A549 (cell line): ENCODE data around the gene NXN. TPM values are rescaled to one million over a fixed set of nuclear protein-coding genes. Genes with fewer than 3 reads are reported as not detected.
A peak's percentile ranks its signal among the peaks of the same experiment; 100 is the strongest.

Experiments
- ATAC-seq, 2 experiments: fragments of 200-7000 bp in 1 of 2; fragments of >200 bp in 1 of 2; cut with Nextera tagmentation in 1 of 2; cut with Tn5 transposase in 1 of 2; 3 replicates each; pipeline versions ENCODE4 v1.8.0 to v1.9.1; 2018 to 2020; ENCODE audit warnings: mild to moderate bottlenecking in 1 of 2, moderate library complexity in 1 of 2
- CTCF ChIA-PET: fragments of 300-600 bp; sonication (Branson Sonifier 250); formaldehyde crosslinking; extraction: SDS; loops from one replicate; lab custom pipeline; 2021; ENCODE audit warnings: antibody characterized with exemption, inconsistent platforms; lab: Yijun Ruan, JAX
- POLR2A ChIA-PET: fragments of 350-600 bp; formaldehyde crosslinking; extraction: SDS; loops from one replicate; lab custom pipeline; 2021; ENCODE audit warnings: antibody characterized with exemption, inconsistent platforms; lab: Yijun Ruan, JAX
- DNase-seq, 2 experiments: peaks; one replicate each; pipeline versions ENCODE4 v3.0.0 to v3.0.0-alpha.2; 2011 to 2016; ENCODE audit warnings: low read depth in 1 of 2, low spot score in 1 of 2
- FAIRE-seq: peaks from 2 replicates; lab custom pipeline; 2011; peaks lifted over from hg19 to GRCh38; lab: Jason Lieb, UNC
- H3K27ac ChIP-seq, 2 experiments: fragments of >200 bp; sonication (Bioruptor Twin); formaldehyde crosslinking; 3 replicates each; pipeline ENCODE4 v1.5.1; 2016 to 2017
- H3K4me1 ChIP-seq: fragments of >200 bp; sonication (Bioruptor Twin); formaldehyde crosslinking; 3 replicates; pipeline ENCODE4 v1.6.1; 2016
- H3K4me2 ChIP-seq: fragments of >200 bp; sonication (Bioruptor Twin); formaldehyde crosslinking; 3 replicates; pipeline ENCODE4 v1.6.1; 2016
- H3K4me3 ChIP-seq: fragments of >200 bp; sonication (Bioruptor Twin); formaldehyde crosslinking; 3 replicates; pipeline ENCODE4 v1.5.1; 2016
- H3K9me3 ChIP-seq: fragments of >200 bp; sonication (Bioruptor Twin); formaldehyde crosslinking; 3 replicates; pipeline ENCODE4 v1.6.1; 2016
- ATOH8 ChIP-seq: fragments of 250-450 bp; sonication (Bioruptor Pico); IDR thresholded peaks from 2 replicates; pipeline ENCODE4 v1.5.0; 2020; ENCODE audit warnings: low read depth, mild to moderate bottlenecking, moderate library complexity
- CBX8 ChIP-seq: fragments of 200-600 bp; sonication (generic); IDR thresholded peaks from 2 replicates; pipeline ENCODE4 v1.6.1; 2016
- CEBPB ChIP-seq, 2 experiments: fragments of >200 bp in 1 of 2; sonication (Bioruptor Twin) in 1 of 2; formaldehyde crosslinking in 1 of 2; IDR thresholded peaks; 2 replicates each; pipeline ENCODE4 v1.6.1; 2012 to 2016
- CTCF ChIP-seq: fragments of >200 bp; sonication (Bioruptor Twin); formaldehyde crosslinking; IDR thresholded peaks from 3 replicates; pipeline ENCODE4 v1.5.1; 2016
- E2F6 ChIP-seq: IDR thresholded peaks from 2 replicates; pipeline ENCODE4 v1.6.1; 2012; ENCODE audit warnings: low read depth, borderline replicate concordance
- HEYL ChIP-seq: fragments of 250-450 bp; sonication (Bioruptor Pico); IDR thresholded peaks from 2 replicates; pipeline ENCODE4 v1.8.0; 2021; ENCODE audit warnings: mild to moderate bottlenecking, moderate library complexity
- HOXA7 ChIP-seq: fragments of 250-450 bp; sonication (Bioruptor Pico); IDR thresholded peaks from 2 replicates; pipeline ENCODE4 v1.5.0; 2020; ENCODE audit warnings: mild to moderate bottlenecking, moderate library complexity
- JUN ChIP-seq, 2 experiments: fragments of >200 bp; sonication (Bioruptor Twin); formaldehyde crosslinking; IDR thresholded peaks; 2 replicates in 1 of 2; 3 replicates in 1 of 2; pipeline ENCODE4 v1.6.1; 2016 to 2017
- MAFK ChIP-seq: fragments of 450-650 bp; IDR thresholded peaks from 2 replicates; pipeline ENCODE4 v1.6.1; 2014; ENCODE audit not compliant: partially characterized antibody
- MAX ChIP-seq: IDR thresholded peaks from 2 replicates; pipeline ENCODE4 v1.6.1; 2012
- MAZ ChIP-seq: fragments of 150-350 bp; IDR thresholded peaks from 2 replicates; pipeline ENCODE4 v1.6.1; 2014; ENCODE audit warnings: antibody characterized with exemption, low read depth, low read length, borderline replicate concordance
- NPAS2 ChIP-seq: fragments of 250-450 bp; sonication (Bioruptor Pico); IDR thresholded peaks from 2 replicates; pipeline ENCODE4 v1.8.0; 2022; ENCODE audit warnings: mild to moderate bottlenecking, moderate library complexity, borderline replicate concordance
- PHF8 ChIP-seq: fragments of 200-600 bp; sonication (generic); IDR thresholded peaks from 2 replicates; pipeline ENCODE4 v1.6.1; 2016; ENCODE audit warnings: low read depth, mild to moderate bottlenecking, antibody characterized with exemption, moderate library complexity, borderline replicate concordance
- POLR2A ChIP-seq: IDR thresholded peaks from 2 replicates; pipeline ENCODE4 v1.6.1; 2012; ENCODE audit warnings: mild to moderate bottlenecking, low read length
- RAD21 ChIP-seq, 2 experiments: fragments of >200 bp in 1 of 2; sonication (Bioruptor Twin) in 1 of 2; formaldehyde crosslinking in 1 of 2; IDR thresholded peaks in 1 of 2; conservative IDR thresholded peaks in 1 of 2; 2 replicates in 1 of 2; 3 replicates in 1 of 2; pipeline ENCODE4 v1.6.1; 2012 to 2018; ENCODE audit warnings: inconsistent platforms in 1 of 2
- RNF2 ChIP-seq: fragments of 200-600 bp; sonication (generic); IDR thresholded peaks from 2 replicates; pipeline ENCODE4 v1.6.1; 2016; ENCODE audit warnings: low read depth, mild to moderate bottlenecking, antibody characterized with exemption, moderate library complexity, borderline replicate concordance
- SMC3 ChIP-seq: fragments of >200 bp; sonication (Bioruptor Twin); formaldehyde crosslinking; IDR thresholded peaks from 3 replicates; pipeline ENCODE4 v1.6.1; 2018; ENCODE audit warnings: inconsistent platforms
- TP53 ChIP-seq: fragments of 250-450 bp; sonication (Bioruptor Pico); IDR thresholded peaks from 2 replicates; pipeline ENCODE4 v1.5.0; 2021; ENCODE audit warnings: mild to moderate bottlenecking, moderate library complexity
- WGBS: methylation state at CpG from one replicate; pipeline ENCODE4 v1.1.6; 2017; ENCODE audit errors: missing lambda C conversion rate; 5-methylcytosine and 5-hydroxymethylcytosine counted together
- polyA minus RNA-seq: library from RNA; depleted of rRNA, polyadenylated mRNA; stranded (reverse); fragments of >200 nt; gene quantifications from 2 replicates; pipeline ENCODE4 v1.2.3, GENCODE V29; 2011; rRNA and poly(A)+ RNA removed
- polyA plus RNA-seq, 4 experiments: library from polyadenylated mRNA; depleted of rRNA in 3 of 4; stranded (reverse); fragments of >200 nt; fragmentation: RNase III in 1 of 4; extraction: RNeasy Plus Mini Kit Qiagen cat#74134 plus additional on column Dnase treatment in 1 of 4; gene quantifications; 2 replicates in 3 of 4; 3 replicates in 1 of 4; pipeline ENCODE4 v1.2.3, GENCODE V29; 2011 to 2017
- TF ChIP-seq, protein P1 (sequence below): fragments of 250-450 bp; sonication (Bioruptor Pico); IDR thresholded peaks from 2 replicates; pipeline ENCODE4 v1.5.0; 2021; ENCODE audit warnings: mild to moderate bottlenecking, moderate library complexity, borderline replicate concordance
- TF ChIP-seq, protein P2 (sequence below): fragments of >200 bp; sonication (Bioruptor Twin); formaldehyde crosslinking; IDR thresholded peaks from 3 replicates; pipeline ENCODE4 v1.6.1; 2016

Gene NXN
- polyA plus RNA-seq (2011; rRNA removed) (22.2 and 24.6 TPM in 2 replicates), polyA plus RNA-seq (2017; fragmentation: RNase III; extraction: RNeasy Plus Mini Kit Qiagen cat#74134 plus additional on column Dnase treatment) (31.1 to 37.2 TPM (median 32.3 TPM) in 3 replicates), polyA minus RNA-seq (51.8 and 54.6 TPM in 2 replicates)
- 37.0 and 51.9 TPM in 2 replicates for polyA plus RNA-seq (2012; cell fraction: cytosol; rRNA removed)
- polyA plus RNA-seq (2012; cell fraction: nucleus; rRNA removed) = 48.5 and 62.7 TPM in 2 replicates

GRCh38 chr17:979539-980405, at the start of gene NXN:
Gene NXN (minus strand): TSS chr17:979776.
- 13% methylated on average over 22 of the region's 94 CpGs for WGBS
- Histone ChIP-seq H3K4me3 (peak within 1 kb of the TSS; percentile 89), H3K9me3 (no peaks in the 10 kb centered on the region), H3K27ac (peak within 1 kb of the TSS; percentile 76 to 91), H3K4me1 (peaks cover 16% of the 10 kb centered on the region; the same call in 2 of the 3 replicates), H3K4me2 (peak within 1 kb of the TSS; percentile 94)
- TF ChIP-seq E2F6 (peak; percentile 71), PHF8 (peak; percentile 46; the same call in 1 of the 2 replicates), HOXA7 (CRISPR knock-in tag) (no peak), RNF2 (0 out of 2 replicates have a peak, but pooled peaks have one; percentile 24), ATOH8 (CRISPR knock-in tag) (no peak), NPAS2 (CRISPR knock-in tag) (no peak), JUN (IDR thresholded peaks at IDR 0.05) (peak in 1 of 2 experiments; percentile 72; a peak in 2 of 5 replicates), CBX8 (no peak), CTCF (peak; percentile 48), TP53 (CRISPR knock-in tag) (no peak), MAX (peak; percentile 34; the same call in 1 of the 2 replicates), HEYL (CRISPR knock-in tag) (no peak), CEBPB (IDR thresholded peaks at IDR 0.05) (no peak), MAZ (no peak), POLR2A (peak; percentile 72), SMC3 (peak; percentile 63; the same call in 1 of the 3 replicates), MAFK (no peak), RAD21 (conservative IDR thresholded peaks at IDR 0.05 in 1 of 2, IDR thresholded peaks at IDR 0.05 in 1 of 2) (peak; percentile 19 to 56; a peak in 3 of 5 replicates)
- TF ChIP-seq, protein P1, sequence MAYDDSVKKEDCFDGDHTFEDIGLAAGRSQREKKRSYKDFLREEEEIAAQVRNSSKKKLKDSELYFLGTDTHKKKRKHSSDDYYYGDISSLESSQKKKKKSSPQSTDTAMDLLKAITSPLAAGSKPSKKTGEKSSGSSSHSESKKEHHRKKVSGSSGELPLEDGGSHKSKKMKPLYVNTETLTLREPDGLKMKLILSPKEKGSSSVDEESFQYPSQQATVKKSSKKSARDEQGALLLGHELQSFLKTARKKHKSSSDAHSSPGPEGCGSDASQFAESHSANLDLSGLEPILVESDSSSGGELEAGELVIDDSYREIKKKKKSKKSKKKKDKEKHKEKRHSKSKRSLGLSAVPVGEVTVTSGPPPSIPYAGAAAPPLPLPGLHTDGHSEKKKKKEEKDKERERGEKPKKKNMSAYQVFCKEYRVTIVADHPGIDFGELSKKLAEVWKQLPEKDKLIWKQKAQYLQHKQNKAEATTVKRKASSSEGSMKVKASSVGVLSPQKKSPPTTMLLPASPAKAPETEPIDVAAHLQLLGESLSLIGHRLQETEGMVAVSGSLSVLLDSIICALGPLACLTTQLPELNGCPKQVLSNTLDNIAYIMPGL (CRISPR knock-in tag) = no peak
- TF ChIP-seq, protein P2, sequence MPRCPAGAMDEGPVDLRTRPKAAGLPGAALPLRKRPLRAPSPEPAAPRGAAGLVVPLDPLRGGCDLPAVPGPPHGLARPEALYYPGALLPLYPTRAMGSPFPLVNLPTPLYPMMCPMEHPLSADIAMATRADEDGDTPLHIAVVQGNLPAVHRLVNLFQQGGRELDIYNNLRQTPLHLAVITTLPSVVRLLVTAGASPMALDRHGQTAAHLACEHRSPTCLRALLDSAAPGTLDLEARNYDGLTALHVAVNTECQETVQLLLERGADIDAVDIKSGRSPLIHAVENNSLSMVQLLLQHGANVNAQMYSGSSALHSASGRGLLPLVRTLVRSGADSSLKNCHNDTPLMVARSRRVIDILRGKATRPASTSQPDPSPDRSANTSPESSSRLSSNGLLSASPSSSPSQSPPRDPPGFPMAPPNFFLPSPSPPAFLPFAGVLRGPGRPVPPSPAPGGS = peak; percentile 70; the same call in 1 of the 3 replicates
- CTCF ChIA-PET = interaction anchor here (1.0 to 14.3 kb wide), 50 partner anchors 10 to 816 kb away, joined by 3 to 428 read pairs (median 8); partner anchors contain the start of genes GEMIN4, GLOD4, MRM3 and TIMM22
- DNase-seq (peak; percentile 65 to 82), ATAC-seq (peak; percentile 76 to 85), FAIRE-seq (no peak)
- POLR2A ChIA-PET = interaction anchor here (1.0 to 2.6 kb wide), 9 partner anchors 17 to 198 kb away, joined by 3 to 25 read pairs (median 4); partner anchors contain the start of genes GLOD4, MRM3 and TIMM22
